ENCODE data around the gene MS4A8.
"Not testable (repeated sequence)": the region's sequence is repeated elsewhere in the genome, so short reads cannot be mapped to it uniquely, and the experiment has no call there.

Gene MS4A8

DNA sequence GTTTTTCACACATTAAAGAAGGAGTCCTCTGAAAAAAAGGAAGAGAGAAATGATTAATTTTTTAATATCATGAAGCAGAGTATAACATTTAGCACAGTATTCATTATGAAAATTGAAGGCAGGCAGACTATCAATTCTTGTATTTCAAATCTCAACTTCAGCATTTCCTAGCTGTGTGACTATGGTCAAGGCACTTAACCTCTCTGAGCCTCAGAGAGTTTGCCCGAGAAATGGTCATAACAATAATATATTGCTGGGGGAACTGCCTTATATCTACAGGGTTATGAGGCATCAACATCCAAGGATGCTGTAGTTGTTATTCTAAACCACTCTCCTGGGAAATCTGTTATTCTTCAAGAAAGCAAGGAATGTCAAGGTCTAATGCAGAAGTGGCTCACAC, 26.2 kb downstream of the MS4A8 start:
- DNase-seq (ENCODE audit: low read depth): no peak

DNA sequence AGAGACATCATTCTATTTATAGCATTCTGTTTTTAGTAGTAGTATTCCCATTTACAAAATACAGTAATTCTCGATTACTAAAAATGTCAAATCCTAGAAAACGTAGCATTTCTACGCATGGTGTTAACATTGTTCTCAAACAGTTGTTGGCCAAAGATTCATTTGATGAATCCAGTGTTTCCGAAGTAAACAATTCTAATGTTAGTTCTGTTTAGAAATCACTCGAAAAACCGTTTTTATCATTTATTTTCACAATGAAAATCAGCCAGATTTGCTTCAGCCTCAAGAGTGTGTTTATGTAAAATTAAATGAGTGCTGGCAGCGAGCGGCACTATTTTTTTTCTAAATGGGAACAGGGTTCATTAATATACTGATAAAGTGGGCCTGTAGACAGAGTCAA, 32.2 kb downstream of the MS4A8 start:
- no peak for DNase-seq (ENCODE audit: low read depth)

DNA sequence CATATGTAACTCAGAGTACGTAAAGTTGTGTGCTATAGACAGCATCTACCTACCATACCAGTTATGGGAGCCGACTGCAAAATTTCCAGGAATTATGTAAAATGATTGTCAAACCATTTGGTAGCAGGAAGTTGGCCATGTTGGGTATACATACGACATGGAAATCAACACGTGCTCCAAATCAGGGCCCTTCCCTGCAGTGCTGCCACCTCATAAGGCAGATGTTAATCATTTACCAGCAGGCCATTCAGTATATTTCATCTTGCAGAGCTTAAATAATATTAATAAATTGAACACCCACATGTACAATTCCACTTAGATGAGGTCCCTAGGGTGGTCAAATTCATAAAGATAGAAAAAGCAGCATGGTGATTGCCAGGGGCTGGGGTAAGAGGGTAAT, 34.9 kb downstream of the MS4A8 start:
- no peak for DNase-seq (ENCODE audit: low read depth)

DNA sequence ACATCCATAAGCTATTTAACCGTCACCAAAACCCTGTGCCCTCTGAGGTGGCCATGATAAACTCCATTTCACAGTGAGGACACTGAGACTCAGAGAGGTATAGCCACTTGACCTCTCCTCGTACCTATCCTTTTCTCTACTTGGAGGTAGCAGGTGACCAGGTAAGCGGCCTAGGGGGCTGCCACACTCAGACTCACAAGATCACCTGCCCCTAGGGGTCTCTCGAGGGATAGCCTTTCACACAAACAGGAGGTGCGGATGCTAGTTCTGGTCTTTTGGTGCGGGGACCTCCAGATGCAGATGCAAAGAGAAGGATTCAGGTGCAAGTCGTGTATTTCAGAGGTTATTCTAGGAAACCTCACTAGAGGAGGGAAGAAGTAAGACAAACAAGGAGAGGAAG, 39.7 kb downstream of the MS4A8 start:
- no peak for DNase-seq (ENCODE audit: low read depth)

DNA sequence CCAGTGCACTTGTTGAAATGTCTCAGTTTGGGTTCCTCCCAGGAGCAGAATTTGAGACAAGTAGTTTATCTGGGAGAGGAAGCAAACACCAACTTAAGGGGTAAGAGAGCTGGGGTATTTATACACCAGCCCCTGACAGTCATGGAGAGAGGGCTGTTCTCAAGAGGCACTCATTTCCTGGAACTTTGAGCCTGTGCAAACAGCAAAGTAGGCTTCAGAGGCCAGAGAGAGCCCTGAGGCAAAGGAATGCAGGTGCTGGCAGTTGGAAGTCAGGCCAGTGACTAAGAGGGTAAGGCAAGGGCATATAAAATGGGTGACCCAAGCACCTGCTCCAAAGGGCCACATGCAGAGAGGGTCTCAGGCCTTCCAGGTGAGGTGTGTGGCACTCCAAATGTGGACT, 41.2 kb downstream of the MS4A8 start:
- DNase-seq (ENCODE audit: low read depth): no peak

DNA sequence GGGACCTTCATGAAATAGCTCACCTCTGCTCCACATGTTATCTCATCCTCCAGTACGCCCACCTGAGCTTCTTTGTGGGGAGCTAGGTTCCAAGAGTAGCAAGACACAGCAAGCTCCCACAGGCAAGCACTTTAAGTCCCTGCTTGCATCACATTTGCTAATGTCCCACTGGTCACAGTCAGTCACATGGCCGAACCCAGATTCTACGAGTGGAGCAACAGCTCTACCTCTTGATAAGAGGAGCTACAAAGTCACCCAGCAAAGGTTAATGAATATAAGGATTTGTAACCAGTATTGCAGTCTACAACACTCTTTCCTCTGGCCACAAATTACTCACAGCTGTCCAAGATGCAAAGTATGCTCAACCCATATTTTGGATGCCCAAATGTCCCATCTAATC, 42.0 kb downstream of the MS4A8 start:
- DNase-seq (ENCODE audit: low read depth): no peak

DNA sequence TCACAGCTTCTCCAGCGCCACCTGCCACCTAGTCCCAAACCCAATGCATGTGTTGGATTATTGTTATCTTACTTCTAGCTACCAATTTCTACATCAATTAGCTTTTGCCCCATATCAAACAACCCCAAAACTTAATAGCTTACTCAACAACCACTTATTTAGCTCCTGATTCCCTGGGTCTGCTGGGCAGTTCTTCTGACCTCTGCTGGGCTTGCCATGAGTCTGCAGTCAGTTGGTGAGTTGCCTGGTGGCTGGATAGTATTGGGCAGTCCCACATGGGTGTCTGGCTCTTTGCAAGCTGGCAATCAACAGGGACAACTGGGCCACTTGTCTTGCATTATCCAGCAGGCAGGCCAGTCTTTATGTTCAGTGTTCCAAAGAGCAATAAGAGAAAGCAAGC, 43.6 kb downstream of the MS4A8 start:
- DNase-seq (ENCODE audit: low read depth): no peak

DNA sequence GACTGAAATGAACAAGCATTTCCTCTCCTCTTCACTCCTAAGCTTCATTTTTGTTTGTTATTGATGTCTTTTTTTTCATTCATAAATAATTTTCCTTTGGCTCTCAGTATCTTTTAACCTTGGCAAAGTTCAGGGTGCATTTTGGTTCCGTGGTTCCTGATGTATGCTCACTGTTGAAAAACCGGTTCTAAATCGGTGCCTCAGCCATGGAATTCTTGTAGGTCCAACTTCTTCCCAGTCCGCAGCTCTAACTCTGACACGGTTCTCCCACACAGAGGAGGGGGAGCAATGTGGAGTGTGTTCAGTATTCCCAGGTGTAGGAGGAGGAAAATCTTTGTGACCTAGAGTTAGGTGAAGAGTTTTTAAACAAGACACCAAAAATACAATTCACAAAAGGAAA, 44.7 kb downstream of the MS4A8 start:
- no peak for DNase-seq (ENCODE audit: low read depth)

DNA sequence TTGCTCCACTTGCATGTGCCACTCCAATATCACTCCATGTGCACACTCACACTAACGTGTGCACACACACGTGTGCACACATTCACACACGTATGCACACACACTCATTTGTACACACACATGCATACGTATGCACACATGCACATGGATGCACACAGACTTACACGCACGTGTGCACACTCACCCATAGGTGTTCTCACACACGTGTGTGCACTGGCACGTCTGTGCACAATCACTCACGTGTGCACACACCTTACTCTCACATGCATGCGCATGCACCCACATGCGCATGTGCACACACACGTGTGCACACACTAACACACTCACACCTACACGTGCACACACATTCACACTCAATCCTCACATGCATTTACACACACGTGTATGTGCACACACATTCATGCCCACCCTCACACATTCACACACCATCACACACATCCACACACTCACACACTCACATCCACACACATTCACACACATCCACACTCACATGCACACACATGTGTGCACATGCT, 48.0 kb downstream of the MS4A8 start:
- DNase-seq (ENCODE audit: low read depth): no peak

DNA sequence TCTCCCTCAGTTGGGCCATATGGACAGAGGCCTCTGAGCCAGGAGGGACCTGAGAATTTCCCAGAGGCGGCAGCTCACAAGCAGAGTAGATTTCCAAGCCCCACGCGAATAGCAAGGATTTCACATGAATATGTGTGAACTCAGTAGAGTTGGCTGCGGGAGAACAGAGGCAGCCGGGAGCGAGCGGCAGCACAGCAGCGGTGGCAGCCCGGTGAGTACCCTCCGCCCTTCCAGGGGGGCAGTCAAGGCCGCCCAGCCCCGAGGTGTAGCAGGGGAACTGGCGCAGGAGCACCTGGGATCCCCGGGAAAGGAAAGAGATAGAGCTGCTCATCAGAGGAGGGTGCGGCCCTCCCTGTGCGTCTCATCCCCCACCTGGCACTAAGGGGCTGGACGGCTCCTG, 48.8 kb downstream of the MS4A8 start:
- no peak for DNase-seq (ENCODE audit: low read depth)

DNA sequence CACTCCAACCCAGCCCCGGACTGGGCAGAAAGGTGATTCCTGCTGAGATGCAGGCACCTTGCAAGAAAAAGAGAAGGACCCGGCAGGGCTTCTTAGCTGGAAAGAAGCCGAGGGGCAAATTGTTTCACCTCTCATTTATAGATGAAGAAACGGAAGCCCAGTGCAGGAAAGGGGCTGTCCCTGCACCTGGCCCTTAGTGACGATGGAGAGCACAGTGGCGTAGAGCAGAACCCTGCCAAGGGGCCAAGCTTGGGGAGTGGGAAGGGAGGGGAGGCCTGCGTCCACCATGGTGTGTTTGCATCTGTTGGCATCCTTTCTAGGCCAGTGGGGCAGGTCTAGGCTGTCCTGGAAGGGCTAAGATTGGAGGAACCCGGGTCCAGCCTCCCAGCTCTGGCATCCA, 49.4 kb downstream of the MS4A8 start:
- no peak for DNase-seq (ENCODE audit: low read depth)

DNA sequence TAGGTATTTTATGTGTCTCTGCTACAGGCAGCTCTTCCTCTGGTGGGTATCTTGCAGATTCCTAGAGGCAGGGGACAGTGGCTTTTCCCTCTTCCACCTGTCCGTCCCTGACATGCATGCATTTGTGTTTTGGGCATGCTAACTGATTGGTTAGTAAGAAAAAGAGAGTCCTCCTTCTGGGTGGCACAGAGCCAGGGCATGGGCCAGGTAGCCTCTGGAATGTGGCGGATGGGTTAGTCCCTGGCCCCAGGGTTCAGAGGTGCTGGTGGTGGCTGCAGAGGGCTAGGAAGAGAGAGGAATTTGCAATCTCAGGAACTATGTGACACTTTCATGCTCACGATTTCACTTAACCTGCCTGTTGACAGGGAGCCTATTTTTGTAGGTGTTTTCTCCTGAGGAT, 51.5 kb downstream of the MS4A8 start:
- DNase-seq (ENCODE audit: low read depth): no peak

DNA sequence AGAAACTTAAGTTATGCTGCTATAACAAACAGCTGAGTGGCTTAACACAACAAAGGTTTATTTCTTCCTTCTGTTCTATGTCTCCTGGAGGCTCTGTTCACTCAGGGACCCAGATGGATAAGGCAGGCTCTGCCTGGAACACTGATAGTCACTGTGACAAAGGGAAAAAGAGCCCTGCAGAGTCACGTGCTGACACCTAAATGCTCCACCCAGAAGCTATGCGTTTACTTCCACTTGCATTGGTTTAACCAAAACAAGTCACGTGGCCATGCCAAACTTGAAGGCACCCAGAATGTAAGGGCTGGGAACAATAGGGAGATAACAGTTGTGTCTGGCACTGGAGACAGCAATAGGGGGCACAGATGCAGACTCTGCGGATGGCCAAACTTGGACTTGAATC, 53.9 kb downstream of the MS4A8 start:
- no peak for DNase-seq (ENCODE audit: low read depth)

DNA sequence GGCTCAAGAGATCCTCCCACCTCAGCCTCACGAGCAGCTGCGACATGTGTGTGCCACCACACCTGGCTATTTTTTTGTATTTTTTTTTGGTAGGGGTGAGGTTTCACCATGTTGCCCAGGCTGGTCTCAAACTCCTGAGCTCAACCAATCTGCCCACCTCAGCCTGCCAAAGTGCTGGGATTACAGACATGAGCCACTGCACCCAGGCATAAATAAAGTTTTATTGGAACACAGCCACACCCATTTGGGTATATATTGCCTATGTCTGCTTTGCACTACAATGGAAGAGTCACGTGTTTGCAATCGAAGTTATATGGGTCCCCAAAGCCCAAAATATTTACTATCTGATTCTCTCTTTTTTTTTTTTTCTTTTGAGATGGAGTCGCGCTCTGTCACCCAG, 55.5 kb downstream of the MS4A8 start:
- no peak for DNase-seq (ENCODE audit: low read depth)

DNA sequence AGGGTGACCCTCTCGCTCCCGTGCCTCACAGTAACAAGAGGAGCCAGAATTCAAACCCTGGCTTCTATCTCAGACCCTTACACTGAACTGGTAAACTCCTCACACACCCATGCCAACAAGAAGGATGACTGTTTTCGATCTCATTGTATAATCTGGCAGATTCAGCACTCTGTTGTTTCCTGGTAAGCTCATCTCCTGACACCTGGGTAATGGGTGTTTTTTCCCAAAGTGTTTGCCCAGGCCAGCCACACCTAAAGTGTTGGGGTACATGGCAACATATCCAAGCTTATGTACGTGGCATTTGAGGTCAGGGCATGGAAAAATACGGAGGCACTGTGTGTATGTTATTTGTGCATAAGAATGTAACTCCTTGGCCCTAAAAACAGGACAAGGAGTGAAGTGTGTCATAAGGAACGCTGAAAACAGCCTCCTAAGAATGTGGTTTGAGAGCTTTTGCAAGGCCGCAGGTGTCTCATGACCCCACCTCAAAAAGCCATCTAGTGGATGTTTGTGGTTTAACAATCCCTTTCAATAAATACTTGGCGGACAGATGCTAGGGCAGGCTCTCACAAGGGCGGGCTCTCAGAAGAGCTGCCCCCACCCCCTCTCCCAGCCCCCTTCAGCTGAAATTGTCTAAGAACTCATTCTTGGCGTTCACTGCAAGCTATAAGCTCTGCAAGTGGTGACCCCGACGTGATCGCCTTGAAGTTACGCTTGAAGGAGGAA, 57.1 kb downstream of the MS4A8 start, which contains the start of gene MS4A15:
Gene MS4A15, plus strand, starts transcription at position 561 of the 726 bp plus-strand sequence. CDS start 6,867 bp downstream, outside the sequence.
- DNase-seq (ENCODE audit: low read depth): no peak

DNA sequence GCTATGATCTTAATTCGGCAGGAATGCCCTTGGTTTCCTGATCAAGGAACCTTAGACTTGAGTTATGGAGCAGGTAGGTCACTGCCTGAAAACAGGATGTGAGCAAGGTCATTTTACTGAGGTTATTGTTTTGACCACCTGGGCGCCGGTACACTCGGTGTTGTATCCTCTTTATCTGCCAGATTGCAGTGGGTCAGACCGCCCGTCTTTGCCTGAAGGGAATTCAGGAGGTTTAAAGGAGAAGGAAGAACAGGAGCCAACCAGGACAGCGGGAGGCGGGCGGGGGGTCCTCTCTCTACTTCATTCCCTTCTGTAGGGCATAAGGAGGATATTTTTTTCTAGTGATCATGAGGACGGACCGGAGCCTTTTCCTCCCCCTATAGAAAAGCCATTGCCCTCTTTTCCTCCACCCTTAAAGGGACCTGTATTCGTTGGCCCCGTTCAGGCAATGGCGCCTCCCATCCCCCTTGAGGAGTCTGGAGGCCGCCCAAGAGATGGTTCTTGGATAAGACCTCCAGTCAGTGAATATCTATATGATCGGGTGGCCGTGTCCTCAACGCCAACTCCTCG, 57.9 kb downstream of the MS4A8 start:
- no peak for DNase-seq (ENCODE audit: low read depth)

DNA sequence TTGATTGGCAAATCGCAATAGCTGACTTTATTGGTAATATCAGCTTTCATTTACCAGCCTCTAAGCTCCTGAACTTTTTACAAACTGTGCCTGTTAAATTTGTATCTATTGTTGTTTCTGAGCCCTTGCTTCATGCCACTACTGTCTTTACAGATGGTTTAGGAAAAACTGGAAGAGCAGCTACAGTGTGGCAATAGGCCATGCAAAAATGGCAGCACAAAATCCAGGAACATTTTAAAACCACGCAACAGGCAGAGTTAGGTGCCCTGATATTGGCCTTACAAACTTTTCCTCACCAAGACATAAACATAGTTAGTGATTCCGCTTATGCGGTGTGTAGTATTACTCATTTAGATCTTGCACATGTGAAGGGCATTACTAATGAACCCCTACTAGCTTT, 59.3 kb downstream of the MS4A8 start:
- DNase-seq (ENCODE audit: low read depth): not testable (repeated sequence)

DNA sequence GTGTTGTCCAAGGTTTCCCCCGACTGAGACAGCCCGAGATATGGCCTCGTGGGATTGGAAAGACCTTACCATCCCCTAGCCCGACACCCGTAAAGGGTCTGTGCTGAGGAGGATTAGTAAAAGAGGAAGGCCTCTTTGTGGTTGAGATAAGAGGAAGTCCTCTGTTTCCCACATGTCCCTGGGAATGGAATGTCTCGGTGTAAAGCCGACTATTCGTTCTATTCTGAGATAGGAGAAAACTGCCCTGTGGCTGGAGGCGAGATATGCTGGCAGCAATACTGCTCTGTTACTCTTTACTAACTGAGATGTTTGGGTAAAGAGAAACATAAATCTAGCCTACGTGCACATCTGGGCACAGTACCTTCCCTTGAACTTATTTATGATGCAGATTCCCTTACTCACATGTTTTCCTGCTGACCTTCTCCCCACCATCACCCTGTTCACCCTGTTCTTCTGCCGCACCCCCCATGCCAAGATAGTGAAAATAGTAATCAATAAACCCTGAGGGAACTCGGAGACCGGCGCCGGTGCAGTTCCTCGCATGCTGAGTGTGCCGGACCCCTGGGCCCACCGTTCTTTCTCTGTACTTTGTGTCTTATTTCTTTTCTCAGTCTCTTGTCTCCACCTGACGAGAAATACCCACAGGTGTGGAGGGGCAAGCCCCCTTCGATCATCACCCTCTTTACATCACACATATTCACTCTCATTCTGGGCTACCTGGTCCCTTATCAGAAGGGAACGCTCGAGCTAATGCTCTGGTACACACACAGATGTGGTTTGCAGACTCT, 60.2 kb downstream of the MS4A8 start:
- DNase-seq (ENCODE audit: low read depth): not testable (repeated sequence)

DNA sequence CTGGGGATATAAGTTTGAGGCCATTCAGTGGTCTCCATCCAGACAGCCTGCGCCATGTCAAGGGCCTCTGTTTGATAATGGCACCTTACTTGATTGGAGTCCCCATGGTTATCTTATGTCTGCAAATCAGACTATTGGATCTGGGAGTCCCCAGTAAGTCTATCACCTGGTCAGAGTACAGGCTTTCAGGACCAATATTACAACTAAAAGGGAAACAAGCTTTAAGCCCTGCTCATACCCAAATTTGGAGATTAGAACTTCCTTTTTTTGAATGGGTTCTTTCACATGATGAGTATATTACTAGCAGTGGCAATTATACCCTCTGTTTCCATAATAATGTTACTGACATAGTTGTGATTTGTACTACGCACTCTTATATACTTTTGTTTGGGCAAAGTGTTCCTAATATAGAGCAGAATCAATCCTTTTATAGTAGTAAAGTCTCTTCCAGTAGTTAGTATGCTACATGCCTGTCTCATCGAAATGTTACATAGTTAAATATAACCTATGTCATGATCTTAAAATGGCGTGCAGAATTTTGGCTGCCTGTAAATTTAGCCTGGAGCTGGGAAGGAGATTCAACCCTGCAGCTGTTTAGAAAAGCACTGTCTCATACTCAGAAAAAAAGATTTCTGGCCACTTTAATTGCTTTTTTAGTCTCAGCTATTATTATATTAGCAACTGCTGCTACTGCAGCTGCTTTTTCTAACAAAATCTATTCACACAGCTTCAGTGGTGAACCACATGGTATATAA, 62.2 kb downstream of the MS4A8 start:
- no peak for DNase-seq (ENCODE audit: low read depth)

DNA sequence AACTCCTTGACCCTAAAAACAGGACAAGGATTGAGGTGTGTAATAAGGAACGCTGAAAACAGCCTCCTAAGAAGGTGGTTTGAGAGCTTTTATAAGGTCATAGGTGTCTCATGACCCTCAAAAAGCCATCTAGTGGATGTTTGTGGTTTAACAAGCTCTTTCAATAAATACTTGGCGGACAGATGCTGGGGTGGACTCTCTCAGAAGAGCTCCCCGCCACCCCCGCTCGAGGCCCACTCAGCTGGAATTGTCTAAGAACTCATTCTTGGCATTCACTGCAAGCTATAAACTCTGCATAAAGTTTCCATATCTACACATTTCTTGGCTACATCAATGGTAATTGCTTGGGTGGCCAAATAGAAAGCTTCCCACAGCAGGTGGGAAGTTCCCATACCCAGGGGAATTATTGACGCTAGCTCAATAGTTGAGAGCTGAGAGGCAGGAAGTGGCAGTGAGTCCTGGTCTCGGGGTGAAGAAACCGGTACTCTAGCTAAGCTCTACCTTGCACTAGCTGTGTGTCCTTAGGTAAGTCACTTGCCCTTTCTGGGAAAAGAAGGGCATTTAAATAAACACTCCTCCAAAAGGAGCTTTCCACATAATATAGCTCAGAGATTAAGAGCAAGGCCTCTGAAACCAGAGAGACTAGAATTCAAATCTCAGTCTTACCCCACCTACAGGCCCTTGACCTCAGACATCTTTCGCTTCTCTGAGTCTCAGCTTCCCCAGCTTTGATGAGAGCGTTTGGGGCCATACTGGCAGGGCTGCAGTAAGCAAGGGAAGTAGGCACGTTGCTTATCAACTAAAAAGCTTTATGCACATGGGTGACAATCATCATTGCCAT, 63.7 kb downstream of the MS4A8 start:
- DNase-seq (ENCODE audit: low read depth): no peak

DNA sequence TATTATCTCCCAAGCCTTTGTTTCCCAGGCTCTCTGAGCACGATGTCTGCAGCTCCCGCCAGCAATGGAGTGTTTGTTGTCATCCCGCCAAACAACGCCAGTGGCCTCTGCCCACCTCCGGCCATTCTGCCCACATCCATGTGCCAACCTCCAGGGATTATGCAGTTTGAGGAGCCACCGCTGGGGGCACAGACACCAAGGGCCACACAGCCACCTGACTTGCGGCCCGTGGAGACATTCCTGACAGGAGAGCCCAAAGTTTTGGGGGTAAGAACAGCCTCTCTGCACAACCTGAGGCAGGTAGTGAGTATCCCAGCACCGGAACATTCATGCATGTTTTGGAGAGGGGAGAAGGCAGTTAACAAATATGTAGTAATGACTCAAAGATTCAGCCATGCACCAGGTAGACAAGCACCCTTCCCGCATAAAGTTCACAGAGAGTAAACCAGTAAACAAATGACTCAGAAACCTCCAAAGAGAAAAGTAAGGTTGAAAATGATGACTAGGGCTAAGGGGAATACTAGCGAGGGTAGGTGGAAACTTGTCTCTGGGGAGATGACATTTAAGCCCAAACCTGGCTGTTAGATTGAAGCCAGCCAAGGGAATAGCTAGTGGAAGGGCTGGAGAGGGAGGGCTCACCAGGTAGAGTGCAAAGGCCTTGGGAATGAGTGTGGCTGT, 64.4 kb downstream of the MS4A8 start:
- no peak for DNase-seq (ENCODE audit: low read depth)
